ENCODE measurements around the gene AREL1.
A peak's percentile ranks its signal among the peaks of the same experiment; 100 is the strongest.

Gene AREL1

GRCh38 chr14:74720526-74720925 lies 7.6 kb upstream of the AREL1 start:
- H3K4me1 ChIP-seq (ENCODE audit: control insufficient read depth in 1 of 2, insufficient read depth in 2 of 2, low read length in 2 of 2): no peaks in the 10 kb centered on the region
- peaks cover 15 to 24% of the 10 kb centered on the region in 2 experiments for H3K36me3 ChIP-seq (ENCODE audit: control insufficient read depth in 1 of 2, insufficient read depth in 2 of 2, low read length in 2 of 2)

GRCh38 chr14:74713395-74713735 lies 485 bp upstream of the AREL1 start:
- no peak overlapping the region for H3K9ac ChIP-seq (ENCODE audit: low read length)
- no peak overlapping the region for H4K91ac ChIP-seq (ENCODE audit: low read depth, low read length)
- no peak overlapping the region for H3K18ac ChIP-seq (ENCODE audit: low read length)
- H3K4me2 ChIP-seq (ENCODE audit: low read length): peak overlapping the region; percentile 73
- no peak overlapping the region for H2BK12ac ChIP-seq (ENCODE audit: low read length)
- no peak overlapping the region for H3K23ac ChIP-seq (ENCODE audit: low read length)
- no peaks in the 10 kb centered on the region for H3K9me3 ChIP-seq (ENCODE audit: insufficient read depth, low read depth, low read length)
- no peak overlapping the region for H3K27ac ChIP-seq (ENCODE audit: low read depth, low read length)
- H3K4me3 ChIP-seq (ENCODE audit: low read depth, low read length): peak overlapping the region; percentile 99
- H3K4me1 ChIP-seq (ENCODE audit: control insufficient read depth in 1 of 2, insufficient read depth in 2 of 2, low read length in 2 of 2): no peaks in the 10 kb centered on the region
- no peak overlapping the region for H3K14ac ChIP-seq (ENCODE audit: low read length)
- H3K36me3 ChIP-seq (ENCODE audit: control insufficient read depth in 1 of 2, insufficient read depth in 2 of 2, low read length in 2 of 2): peaks cover 7% of the 10 kb centered on the region in 2 experiments
- no peak overlapping the region for H2AK5ac ChIP-seq (ENCODE audit: low read length)
- H3K79me2 ChIP-seq (ENCODE audit: control insufficient read depth, insufficient read depth, low read length, poor library complexity): peaks cover 5% of the 10 kb centered on the region
- H2AFZ ChIP-seq (ENCODE audit: insufficient read depth, low read length, poor library complexity): no peak overlapping the region
- H3K4ac ChIP-seq (ENCODE audit: low read depth, low read length): no peak overlapping the region
- no peaks in the 10 kb centered on the region for H3K27me3 ChIP-seq (ENCODE audit: insufficient read depth, low read length)
- H4K12ac ChIP-seq (ENCODE audit: low read depth, low read length): no peak overlapping the region
- no peak for DNase-seq
- no peak overlapping the region for H2BK5ac ChIP-seq (ENCODE audit: low read depth, low read length, poor library complexity)
- no peak overlapping the region for H2BK120ac ChIP-seq (ENCODE audit: insufficient read depth, low read length, poor library complexity)
- H4K8ac ChIP-seq (ENCODE audit: low read depth, low read length): no peak overlapping the region
- peaks cover 3% of the 10 kb centered on the region for H3K79me1 ChIP-seq (ENCODE audit: low read length)
- no CpG with 5 or more reads among the region's 6 CpGs for WGBS (ENCODE audit: extremely low coverage, insufficient coverage, insufficient read length)

More at GRCh38 chr14:74720526-74720925, 7.6 kb upstream of the AREL1 start:
- no peak overlapping the region for H2BK12ac ChIP-seq (ENCODE audit: low read length)
- H4K91ac ChIP-seq (ENCODE audit: low read depth, low read length): no peak overlapping the region
- no peak overlapping the region for H3K18ac ChIP-seq (ENCODE audit: low read length)
- H3K79me2 ChIP-seq (ENCODE audit: control insufficient read depth, insufficient read depth, low read length, poor library complexity): no peaks in the 10 kb centered on the region
- H3K27me3 ChIP-seq (ENCODE audit: insufficient read depth, low read length): no peaks in the 10 kb centered on the region
- no peak overlapping the region for H3K14ac ChIP-seq (ENCODE audit: low read length)
- H3K9ac ChIP-seq (ENCODE audit: low read length): no peak overlapping the region
- no peak overlapping the region for H3K27ac ChIP-seq (ENCODE audit: low read depth, low read length)
- no peak overlapping the region for H4K8ac ChIP-seq (ENCODE audit: low read depth, low read length)
- no peak overlapping the region for H3K4ac ChIP-seq (ENCODE audit: low read depth, low read length)
- H3K79me1 ChIP-seq (ENCODE audit: low read length): no peaks in the 10 kb centered on the region
- H2AK5ac ChIP-seq (ENCODE audit: low read length): no peak overlapping the region
- no peak overlapping the region for H4K12ac ChIP-seq (ENCODE audit: low read depth, low read length)
- no peak overlapping the region for H2BK120ac ChIP-seq (ENCODE audit: insufficient read depth, low read length, poor library complexity)
- no peaks in the 10 kb centered on the region for H3K9me3 ChIP-seq (ENCODE audit: insufficient read depth, low read depth, low read length)
- H3K4me2 ChIP-seq (ENCODE audit: low read length): no peak overlapping the region
- no peak overlapping the region for H2AFZ ChIP-seq (ENCODE audit: insufficient read depth, low read length, poor library complexity)
- H3K23ac ChIP-seq (ENCODE audit: low read length): no peak overlapping the region
- H3K4me3 ChIP-seq (ENCODE audit: low read depth, low read length): no peak overlapping the region
- no peak overlapping the region for H2BK5ac ChIP-seq (ENCODE audit: low read depth, low read length, poor library complexity)
- no peak for DNase-seq

- Histone ChIP-seq H3K9ac (ENCODE audit: low read length) (no peak overlapping the region), H4K12ac (ENCODE audit: low read depth, low read length) (no peak overlapping the region), H2BK5ac (ENCODE audit: low read depth, low read length, poor library complexity) (no peak overlapping the region), H3K4me2 (ENCODE audit: low read length) (no peak overlapping the region), H2AFZ (ENCODE audit: insufficient read depth, low read length, poor library complexity) (no peak overlapping the region), H3K4ac (ENCODE audit: low read depth, low read length) (peak overlapping the region; percentile 55), H4K91ac (ENCODE audit: low read depth, low read length) (no peak overlapping the region), H3K23ac (ENCODE audit: low read length) (no peak overlapping the region), H3K36me3 (ENCODE audit: control insufficient read depth in 1 of 2, insufficient read depth in 2 of 2, low read length in 2 of 2) (no peaks in the 10 kb centered on the region), H2BK120ac (ENCODE audit: insufficient read depth, low read length, poor library complexity) (no peak overlapping the region), H3K27me3 (ENCODE audit: insufficient read depth, low read length) (no peaks in the 10 kb centered on the region), H3K79me1 (ENCODE audit: low read length) (peaks cover 3% of the 10 kb centered on the region), H3K27ac (ENCODE audit: low read depth, low read length) (no peak overlapping the region), H3K79me2 (ENCODE audit: control insufficient read depth, insufficient read depth, low read length, poor library complexity) (peaks cover 5% of the 10 kb centered on the region), H3K18ac (ENCODE audit: low read length) (no peak overlapping the region), H2BK12ac (ENCODE audit: low read length) (no peak overlapping the region), H4K8ac (ENCODE audit: low read depth, low read length) (no peak overlapping the region), H3K4me3 (ENCODE audit: low read depth, low read length) (no peak overlapping the region), H2AK5ac (ENCODE audit: low read length) (no peak overlapping the region), H3K4me1 (ENCODE audit: control insufficient read depth in 1 of 2, insufficient read depth in 2 of 2, low read length in 2 of 2) (no peaks in the 10 kb centered on the region), H3K14ac (ENCODE audit: low read length) (no peak overlapping the region), H3K9me3 (ENCODE audit: insufficient read depth, low read depth, low read length) (no peaks in the 10 kb centered on the region)
- WGBS (ENCODE audit: extremely low coverage, insufficient coverage, insufficient read length): no CpG with 5 or more reads among the region's 5 CpGs
- DNase-seq: no peak
These were observed 1.2 kb downstream of the AREL1 start for GRCh38 chr14:74711651-74712050.

GRCh38 chr14:74710480-74710879 lies 2.4 kb downstream of the AREL1 start:
- H3K4me3 ChIP-seq (ENCODE audit: low read depth, low read length): no peak overlapping the region
- H2BK5ac ChIP-seq (ENCODE audit: low read depth, low read length, poor library complexity): no peak overlapping the region
- no peak overlapping the region for H2BK120ac ChIP-seq (ENCODE audit: insufficient read depth, low read length, poor library complexity)
- no peak for DNase-seq
- no peak overlapping the region for H3K27ac ChIP-seq (ENCODE audit: low read depth, low read length)
- H3K9ac ChIP-seq (ENCODE audit: low read length): no peak overlapping the region
- H3K4me2 ChIP-seq (ENCODE audit: low read length): no peak overlapping the region
- no peak overlapping the region for H3K23ac ChIP-seq (ENCODE audit: low read length)
- no peak overlapping the region for H2AFZ ChIP-seq (ENCODE audit: insufficient read depth, low read length, poor library complexity)
- H3K9me3 ChIP-seq (ENCODE audit: insufficient read depth, low read depth, low read length): no peaks in the 10 kb centered on the region
- H3K14ac ChIP-seq (ENCODE audit: low read length): no peak overlapping the region
- peaks cover 3% of the 10 kb centered on the region for H3K79me1 ChIP-seq (ENCODE audit: low read length)
- H3K27me3 ChIP-seq (ENCODE audit: insufficient read depth, low read length): no peaks in the 10 kb centered on the region
- no peaks in the 10 kb centered on the region for H3K36me3 ChIP-seq (ENCODE audit: control insufficient read depth in 1 of 2, insufficient read depth in 2 of 2, low read length in 2 of 2)
- no peak overlapping the region for H3K4ac ChIP-seq (ENCODE audit: low read depth, low read length)
- H3K79me2 ChIP-seq (ENCODE audit: control insufficient read depth, insufficient read depth, low read length, poor library complexity): peaks cover 5% of the 10 kb centered on the region
- no peak overlapping the region for H2AK5ac ChIP-seq (ENCODE audit: low read length)
- no peak overlapping the region for H4K12ac ChIP-seq (ENCODE audit: low read depth, low read length)
- no peaks in the 10 kb centered on the region for H3K4me1 ChIP-seq (ENCODE audit: control insufficient read depth in 1 of 2, insufficient read depth in 2 of 2, low read length in 2 of 2)
- H2BK12ac ChIP-seq (ENCODE audit: low read length): no peak overlapping the region
- H4K8ac ChIP-seq (ENCODE audit: low read depth, low read length): no peak overlapping the region
- no peak overlapping the region for H4K91ac ChIP-seq (ENCODE audit: low read depth, low read length)
- no peak overlapping the region for H3K18ac ChIP-seq (ENCODE audit: low read length)
- WGBS (ENCODE audit: extremely low coverage, insufficient coverage, insufficient read length): no CpG with 5 or more reads among the region's 1 CpG

All from trophoblast cell (in vitro differentiated cells and primary cell).